HEK293T (cell line): ENCODE measurements around the gene GFPT2.

ENCODE experiments used
- CTBP1 ChIP-seq: fragments of 450-650 bp; IDR thresholded peaks from 2 replicates; pipeline ENCODE4 v1.6.1; 2016; ENCODE audit warnings: borderline replicate concordance
- FOXA1 ChIP-seq: fragments of 450-650 bp; IDR thresholded peaks from 2 replicates; pipeline ENCODE4 v1.6.1; 2016; ENCODE audit warnings: mild to moderate bottlenecking
- FOXM1 ChIP-seq: fragments of 450-650 bp; IDR thresholded peaks from 2 replicates; pipeline ENCODE4 v1.6.1; 2017; ENCODE audit warnings: mild to moderate bottlenecking, borderline replicate concordance
- SP1 ChIP-seq: fragments of 450-650 bp; IDR thresholded peaks from 2 replicates; pipeline ENCODE4 v1.6.1; 2017
- SUZ12 ChIP-seq: fragments of 450-650 bp; IDR thresholded peaks from 2 replicates; pipeline ENCODE4 v1.6.1; 2016; ENCODE audit warnings: mild to moderate bottlenecking
- TARDBP ChIP-seq: fragments of 450-650 bp; IDR thresholded peaks from 2 replicates; pipeline ENCODE4 v1.6.1; 2016

- no peak for TF ChIP-seq SP1
- TF ChIP-seq FOXM1: no peak
- no peak for TF ChIP-seq TARDBP
- TF ChIP-seq FOXA1: no peak
- TF ChIP-seq SUZ12: no peak
- TF ChIP-seq CTBP1: no peak
Observed at GRCh38 chr5:180340856-180341255, 12.3 kb downstream of the GFPT2 start.
